Measurements from ENCODE around the gene RNU11.
"Not testable (repeated sequence)": the region's sequence is repeated elsewhere in the genome, so short reads cannot be mapped to it uniquely, and the experiment has no call there.

RNU11 gene

GRCh38 chr1:28642056-28642846 lies 6.1 kb upstream of the RNU11 start:
- H3K36me3 ChIP-seq (ENCODE audit: control insufficient read depth, insufficient read depth, low read length), result no peaks in the 10 kb centered on the region
- no peak for TF ChIP-seq CTCF (IDR thresholded peaks at IDR 0.05; ENCODE audit: insufficient read depth, low read length, poor library complexity, severe bottlenecking)
- no peaks in the 10 kb centered on the region for H3K27me3 ChIP-seq (replicated peaks; ENCODE audit: control insufficient read depth, insufficient read depth, low read length)
- DNase-seq (ENCODE audit: extremely low read depth, insufficient read length), result no peak
- peak overlapping the region; percentile 95 for H3K4me3 ChIP-seq (replicated peaks; ENCODE audit: low read depth, low read length)

- Histone ChIP-seq H3K36me3 (ENCODE audit: control insufficient read depth, insufficient read depth, low read length) (no peaks in the 10 kb centered on the region), H3K4me3 (replicated peaks; ENCODE audit: low read depth, low read length) (peak within 1 kb of the TSS; percentile 95), H3K27me3 (replicated peaks; ENCODE audit: control insufficient read depth, insufficient read depth, low read length) (no peaks in the 10 kb centered on the region)
- DNase-seq (ENCODE audit: extremely low read depth, insufficient read length), result peak; percentile 100
- TF ChIP-seq CTCF (IDR thresholded peaks at IDR 0.05; ENCODE audit: insufficient read depth, low read length, poor library complexity, severe bottlenecking), result peak; percentile 48
Observed at GRCh38 chr1:28642847-28643635, 5.4 kb upstream of the RNU11 start, which contains the start of gene TAF12. TAF12 (minus strand) TSS chr1:28643067; CDS start chr1:28622081, 20,986 bp downstream.

- no peak for TF ChIP-seq CTCF (IDR thresholded peaks at IDR 0.05; ENCODE audit: insufficient read depth, low read length, poor library complexity, severe bottlenecking)
- H3K4me3 ChIP-seq (replicated peaks; ENCODE audit: low read depth, low read length), result no peak overlapping the region
- no peaks in the 10 kb centered on the region for H3K27me3 ChIP-seq (replicated peaks; ENCODE audit: control insufficient read depth, insufficient read depth, low read length)
Observed at GRCh38 chr1:28644494-28644893, 3.9 kb upstream of the RNU11 start.

GRCh38 chr1:28645406-28645805 lies 3.0 kb upstream of the RNU11 start:
- H3K4me3 ChIP-seq (replicated peaks; ENCODE audit: low read depth, low read length); H3K27me3 ChIP-seq (replicated peaks; ENCODE audit: control insufficient read depth, insufficient read depth, low read length); DNase-seq (ENCODE audit: extremely low read depth, insufficient read length); H3K36me3 ChIP-seq (ENCODE audit: control insufficient read depth, insufficient read depth, low read length): not testable (repeated sequence)

More at GRCh38 chr1:28644494-28644893, 3.9 kb upstream of the RNU11 start:
- H3K36me3 ChIP-seq (ENCODE audit: control insufficient read depth, insufficient read depth, low read length), result no peaks in the 10 kb centered on the region
- no peak for DNase-seq (ENCODE audit: extremely low read depth, insufficient read length)

GRCh38 chr1:28646040-28646439 lies 2.4 kb upstream of the RNU11 start:
- H3K4me3 ChIP-seq (replicated peaks; ENCODE audit: low read depth, low read length), result no peak overlapping the region
- no peak for TF ChIP-seq CTCF (IDR thresholded peaks at IDR 0.05; ENCODE audit: insufficient read depth, low read length, poor library complexity, severe bottlenecking)
- no peaks in the 10 kb centered on the region for H3K36me3 ChIP-seq (ENCODE audit: control insufficient read depth, insufficient read depth, low read length)
- no peaks in the 10 kb centered on the region for H3K27me3 ChIP-seq (replicated peaks; ENCODE audit: control insufficient read depth, insufficient read depth, low read length)
- no peak for DNase-seq (ENCODE audit: extremely low read depth, insufficient read length)

GRCh38 chr1:28648008-28648473 lies 359 bp upstream of the RNU11 start:
- peak; percentile 96 for DNase-seq (ENCODE audit: extremely low read depth, insufficient read length)
- TF ChIP-seq CTCF (IDR thresholded peaks at IDR 0.05; ENCODE audit: insufficient read depth, low read length, poor library complexity, severe bottlenecking), result no peak
- H3K36me3 ChIP-seq (ENCODE audit: control insufficient read depth, insufficient read depth, low read length), result no peaks in the 10 kb centered on the region
- no peaks in the 10 kb centered on the region for H3K27me3 ChIP-seq (replicated peaks; ENCODE audit: control insufficient read depth, insufficient read depth, low read length)
- H3K4me3 ChIP-seq (replicated peaks; ENCODE audit: low read depth, low read length), result peak overlapping the region; percentile 45

- not testable (repeated sequence) for DNase-seq (ENCODE audit: extremely low read depth, insufficient read length); H3K4me3 ChIP-seq (replicated peaks; ENCODE audit: low read depth, low read length); H3K27me3 ChIP-seq (replicated peaks; ENCODE audit: control insufficient read depth, insufficient read depth, low read length); H3K36me3 ChIP-seq (ENCODE audit: control insufficient read depth, insufficient read depth, low read length)
Observed at GRCh38 chr1:28653063-28653462, 4.7 kb downstream of the RNU11 start.

GRCh38 chr1:28653870-28654269 lies 5.5 kb downstream of the RNU11 start:
- H3K27me3 ChIP-seq (replicated peaks; ENCODE audit: control insufficient read depth, insufficient read depth, low read length); H3K4me3 ChIP-seq (replicated peaks; ENCODE audit: low read depth, low read length); DNase-seq (ENCODE audit: extremely low read depth, insufficient read length); H3K36me3 ChIP-seq (ENCODE audit: control insufficient read depth, insufficient read depth, low read length): not testable (repeated sequence)
